M059J (cell line): ENCODE results near the gene MTREX. TPM values are rescaled to one million over a fixed set of nuclear protein-coding genes. Genes with fewer than 3 reads are reported as not detected.
A peak's percentile ranks its signal among the peaks of the same experiment; 100 is the strongest.

ENCODE experiments used
- DNase-seq: peaks from one replicate; pipeline ENCODE4 v3.0.0-alpha.2; 2012; ENCODE audit warnings: low read depth
- total RNA-seq: library from RNA; depleted of rRNA; stranded (reverse); fragments of >200 nt; shearing (Covaris generic); gene quantifications from 2 replicates; pipeline ENCODE4 v1.2.3, GENCODE V29; 2014

MTREX gene
- total RNA-seq, 1 experiment from 2014 or later: 95.2 TPM

GRCh38 chr5:55429221-55429612, 121.4 kb downstream of the MTREX start:
- DNase-seq: no peak

GRCh38 chr5:55429613-55430253, 121.9 kb downstream of the MTREX start:
- DNase-seq: no peak

- DNase-seq: no peak
Measured at GRCh38 chr5:55432549-55432948, 124.8 kb downstream of the MTREX start.

DNA sequence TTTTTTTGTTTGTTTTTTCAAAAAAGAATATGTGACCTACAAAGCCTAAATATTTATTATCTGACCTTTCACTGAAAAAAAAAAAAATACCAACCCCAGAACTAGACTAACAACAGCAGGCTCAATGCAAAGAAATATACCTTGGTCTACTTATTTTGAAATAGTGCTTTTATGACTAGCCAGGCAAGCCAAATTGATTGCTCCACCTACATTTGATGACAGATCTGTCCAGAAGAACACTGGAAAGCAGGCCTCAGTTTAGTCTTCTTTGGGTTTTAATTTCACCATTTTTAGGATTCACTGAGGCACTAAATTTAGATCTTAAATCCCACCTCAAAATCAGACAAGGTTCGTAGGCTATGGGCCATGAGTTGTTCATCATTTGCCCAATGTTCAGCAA, 129.7 kb downstream of the MTREX start:
- no peak for DNase-seq

GRCh38 chr5:55437859-55438206, 130.0 kb downstream of the MTREX start:
- DNase-seq: no peak

DNA sequence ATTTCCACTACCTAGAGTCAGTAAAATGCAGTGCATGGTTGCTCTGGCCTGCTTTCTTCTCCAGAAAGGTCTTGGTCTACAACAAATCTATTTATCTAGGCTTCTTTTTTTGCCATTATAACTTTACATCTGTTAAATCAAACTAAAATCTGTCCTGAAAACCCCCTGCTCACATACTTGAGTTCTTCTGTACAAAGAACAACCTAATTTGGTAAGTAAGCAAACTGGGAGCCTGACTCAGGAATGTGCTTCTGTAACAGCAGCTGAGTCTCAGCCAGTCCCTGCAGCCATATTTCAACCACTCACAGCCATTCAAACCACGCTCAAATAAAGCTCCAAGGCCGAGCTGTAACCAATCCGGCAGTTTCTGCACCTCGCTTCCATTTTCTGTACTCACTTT, 131.2 kb downstream of the MTREX start:
- DNase-seq: peak; percentile 81

- peak; percentile 51 for DNase-seq
Measured at GRCh38 chr5:55440188-55440646, 132.4 kb downstream of the MTREX start.

DNA sequence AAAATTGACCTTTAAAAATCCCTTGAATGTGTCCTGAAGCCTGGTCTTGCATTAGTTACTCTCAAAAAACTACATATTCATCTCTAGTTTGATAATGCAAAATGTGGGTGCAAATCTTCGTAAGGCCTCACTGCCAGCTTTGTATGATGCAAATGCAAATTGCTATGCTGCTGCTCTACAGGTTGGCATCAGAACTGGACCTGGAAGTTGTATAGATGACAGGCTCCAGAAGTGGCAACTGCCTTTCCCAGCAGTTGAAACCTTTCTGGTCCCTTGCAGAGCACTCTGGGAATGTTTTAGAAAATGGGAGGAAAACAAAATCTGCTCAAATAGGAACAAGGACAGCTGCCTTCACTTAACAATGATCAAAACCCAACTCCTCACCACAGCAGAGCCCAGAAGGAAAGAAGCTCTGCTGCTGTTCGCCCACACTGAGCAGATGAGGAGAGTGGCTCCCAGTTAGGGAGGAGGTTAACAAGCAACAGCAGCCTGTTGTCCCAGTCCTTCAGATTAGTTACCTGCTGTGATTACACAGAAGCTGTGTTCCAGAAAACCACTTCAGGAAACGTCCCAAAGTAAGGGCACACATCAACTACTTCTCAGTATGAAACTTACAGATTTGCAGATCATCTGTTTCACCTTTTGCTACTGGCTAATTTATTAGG, 133.4 kb downstream of the MTREX start:
- DNase-seq: no peak

DNA sequence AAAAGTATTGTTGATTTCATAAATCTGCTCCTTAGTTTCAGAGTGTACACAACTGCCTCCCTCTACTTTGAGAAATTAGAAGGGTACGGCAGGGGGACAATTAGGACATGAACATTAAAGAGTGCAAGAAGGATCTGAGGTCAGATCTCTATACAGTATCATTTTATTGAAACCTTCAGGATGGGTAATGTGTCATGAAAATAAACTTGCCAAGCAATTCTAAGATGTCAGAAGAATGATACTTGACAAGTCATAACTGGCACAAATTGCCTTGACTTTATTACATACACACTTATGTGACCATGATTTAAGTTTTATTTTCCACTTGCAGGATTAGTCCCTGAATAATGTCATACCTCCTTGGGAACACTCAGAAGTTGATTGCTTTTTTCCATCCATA, 134.2 kb downstream of the MTREX start:
- DNase-seq: no peak

GRCh38 chr5:55445791-55446190, 138.0 kb downstream of the MTREX start:
- DNase-seq: no peak

GRCh38 chr5:55446640-55447351, 139.0 kb downstream of the MTREX start:
- no peak for DNase-seq

DNA sequence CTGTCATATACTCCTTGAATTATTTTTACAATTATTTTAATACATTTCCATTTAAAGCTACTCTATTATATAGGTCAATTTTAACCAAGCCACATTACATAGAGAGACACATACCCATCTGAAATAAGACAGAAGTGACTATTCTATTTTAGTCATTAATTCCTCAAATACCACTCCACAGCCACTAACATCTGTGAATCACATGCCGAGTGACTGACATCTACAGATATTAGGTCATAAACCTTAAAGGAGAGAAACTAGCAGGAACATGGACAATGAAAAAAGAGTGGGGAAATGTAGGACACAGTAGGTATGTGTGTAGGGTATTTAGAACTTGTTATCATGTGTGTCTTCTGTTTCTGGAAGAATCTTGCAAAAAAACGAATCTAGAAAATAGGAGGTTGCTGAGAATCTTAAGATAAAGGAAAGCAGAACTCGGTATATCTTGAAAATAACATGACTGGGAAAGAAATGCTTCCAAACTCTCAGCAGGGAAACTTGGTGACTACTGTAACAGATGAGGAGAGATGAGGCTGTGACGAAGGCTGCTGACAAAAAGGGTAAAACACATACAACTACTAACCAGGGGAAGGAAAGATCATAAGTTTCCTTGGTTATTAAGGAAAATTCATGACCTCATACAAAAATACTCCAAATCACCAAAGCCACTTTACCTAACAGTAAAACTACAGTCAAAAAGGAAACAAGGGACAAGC, 142.4 kb downstream of the MTREX start:
- peak; percentile 30 for DNase-seq

- no peak for DNase-seq
Measured at GRCh38 chr5:55451976-55452375, 144.2 kb downstream of the MTREX start.

GRCh38 chr5:55453211-55453610, 145.4 kb downstream of the MTREX start:
- DNase-seq: no peak

GRCh38 chr5:55454282-55454681, 146.5 kb downstream of the MTREX start:
- no peak for DNase-seq

- DNase-seq: peak; percentile 41
Measured at GRCh38 chr5:55456216-55456895, 148.6 kb downstream of the MTREX start.

- DNase-seq: no peak
Measured at GRCh38 chr5:55459572-55459971, 151.8 kb downstream of the MTREX start.

DNA sequence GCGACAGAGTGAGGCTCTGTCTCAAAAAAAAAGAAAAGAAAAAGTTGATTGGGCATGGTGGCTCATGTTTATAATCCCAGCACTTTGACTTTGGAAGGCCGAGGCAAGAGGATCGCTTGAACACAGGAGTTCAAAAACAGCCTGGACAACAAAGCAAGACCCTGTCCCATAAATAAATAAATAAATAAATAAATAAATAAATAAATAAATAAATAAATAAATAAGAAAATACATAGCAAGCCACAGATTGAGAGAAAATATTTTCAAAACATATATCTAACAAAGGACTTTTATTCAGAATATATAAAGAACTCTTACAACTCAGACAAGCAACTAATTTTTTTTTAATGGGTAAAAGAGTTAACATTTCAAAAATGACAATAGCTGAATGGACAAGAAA, 155.8 kb downstream of the MTREX start:
- no peak for DNase-seq

GRCh38 chr5:55467862-55468551, 160.2 kb downstream of the MTREX start:
- DNase-seq: no peak

DNA sequence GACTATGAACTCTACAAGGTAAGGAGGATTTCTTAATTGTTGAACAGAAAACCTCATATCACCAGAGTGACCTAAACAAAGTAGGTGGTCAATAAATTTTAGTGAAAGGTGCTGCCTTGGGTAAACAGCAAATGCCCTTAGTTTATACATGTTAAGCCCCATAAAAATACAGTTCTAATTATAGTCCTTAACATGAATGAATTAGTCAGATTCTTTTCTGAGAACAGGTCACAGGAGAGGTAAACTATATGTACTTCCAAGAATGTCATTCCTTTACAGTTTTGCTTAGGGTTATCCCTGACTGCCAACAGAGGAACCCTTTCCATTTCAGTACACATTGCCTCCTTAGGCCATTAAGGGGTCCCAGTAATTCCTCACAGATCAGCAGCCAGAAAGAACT, 162.1 kb downstream of the MTREX start:
- DNase-seq: no peak

- DNase-seq: no peak
Measured at GRCh38 chr5:55470282-55470681, 162.5 kb downstream of the MTREX start.
